Ovary (tissue), 9 donors: ENCODE results near the gene NCOA6. TPM values are rescaled to one million over a fixed set of nuclear protein-coding genes. Genes with fewer than 3 reads are reported as not detected.

ENCODE experiments used
- DNase-seq, 5 donors: peaks; one replicate each; pipeline ENCODE4 v3.0.0-alpha.2; 2019 to 2020
- H3K27ac ChIP-seq, 2 donors: fragments of 200-600 bp; one replicate each; pipeline versions ENCODE4 v1.5.1 to v1.8.0; 2019 to 2022
- H3K27me3 ChIP-seq: fragments of 200-600 bp; one replicate; pipeline ENCODE4 v1.8.0; 2022
- H3K36me3 ChIP-seq: fragments of 200-600 bp; sonication (generic); one replicate; pipeline ENCODE4 v1.5.1; 2019
- H3K4me1 ChIP-seq: one replicate; pipeline ENCODE4 v1.8.1; 2013; ENCODE audit warnings: mild to moderate bottlenecking, moderate library complexity; ENCODE audit not compliant: insufficient read depth
- H3K4me3 ChIP-seq: fragments of 200-600 bp; sonication (generic); one replicate; pipeline ENCODE4 v1.5.1; 2017
- H3K9me3 ChIP-seq, 2 donors: fragments of 200-600 bp in 1 of 2; sonication (generic) in 1 of 2; one replicate each; pipeline versions ENCODE4 v1.5.1 to v1.8.1; 2013 to 2019; ENCODE audit warnings: mild to moderate bottlenecking in 1 of 2, moderate library complexity in 1 of 2
- CTCF ChIP-seq, 3 donors: fragments of 450-650 bp in 2 of 3; fragments of 200-600 bp in 1 of 3; IDR thresholded peaks; one replicate each; pipeline versions ENCODE4 v1.5.1 to v1.8.0; 2016 to 2022; ENCODE audit warnings: antibody characterized with exemption in 3 of 3, mild to moderate bottlenecking in 1 of 3
- EP300 ChIP-seq: sonication (generic); formaldehyde crosslinking; IDR thresholded peaks from one replicate; pipeline ENCODE4 v1.6.1; 2017; ENCODE audit warnings: antibody characterized with exemption
- POLR2A ChIP-seq: fragments of 450-650 bp; IDR thresholded peaks from one replicate; pipeline ENCODE4 v1.6.1; 2017; ENCODE audit warnings: antibody characterized with exemption, mild to moderate bottlenecking, moderate library complexity
- WGBS, 3 donors: extraction: QIAGEN DNeasy Blood & Tissue Kit in 1 of 3; methylation state at CpG; one replicate each; pipeline versions ENCODE4 v1.1.5 to v1.1.7; 2013 to 2017; 5-methylcytosine and 5-hydroxymethylcytosine counted together
- intact Hi-C, 4 donors: fragments of 100-400 bp; cut with DNase I; formaldehyde crosslinking; loops; one replicate each; pipeline versions ENCODE4 v1.11.0 to v1.15.1; 2022 to 2023
- polyA plus RNA-seq, 2 donors: library from polyadenylated mRNA; stranded (reverse); fragments of 200-250 nt in 1 of 2; fragments of 350-450 nt in 1 of 2; fragmentation: Illumina TruSeq in 1 of 2; extraction: RNeasy Lipid Tissue Mini Kit (QIAGEN cat#74804) in 1 of 2; gene quantifications; one replicate each; pipeline ENCODE4 v1.2.3, GENCODE V29; 2013 to 2014
- total RNA-seq, 7 donors: library from RNA; depleted of rRNA in 2 of 7; stranded (reverse); fragments of >200 nt in 2 of 7; fragmentation: NEBNext Ultra II Directional in 3 of 7; extraction: Animal tissue kit (Norgen Biotek cat#: 25700) in 3 of 7; gene quantifications; one replicate each; pipeline versions ENCODE4 v1.1.0 to v1.2.4, GENCODE V29; 2016 to 2023
- donor health status: DM: no; HTN: no; CAD: no; lungs with moderate emphysema.
- donor health status: DM: no; HTN: no; CAD: no.
- donor health status: Bipolar disorder and iron deficiency.
- donor health status: DM: yes; HTN: yes; CAD: no.
- donor health status: DM: no; HTN: no; CAD: no.
- donor health status: DM: yes; HTN: yes; CAD: no.

The NCOA6 gene
- total and polyA plus RNA-seq, 9 donors, result 10.5 to 31.7 (median 23.9) TPM

- TF ChIP-seq EP300 (no peak), POLR2A (no peak), CTCF (IDR thresholded peaks at IDR 0.05) (no peak)
- DNase-seq, result no peak
- intact Hi-C loops, result loop anchor here in 2 of 4 donors (10.0 kb wide), 2 partner anchors 168 to 388 kb away; no protein-coding TSS in a partner anchor
- H3K4me1 ChIP-seq, result peaks cover 3% of the 10 kb centered on the region
- H3K27me3 ChIP-seq, result no peaks in the 10 kb centered on the region
- no peaks in the 10 kb centered on the region for H3K36me3 ChIP-seq
- WGBS, 3 donors, result 29 to 38% (median 29%) methylated on average over 3 of the region's 3 CpGs
- no peak overlapping the region for H3K4me3 ChIP-seq
- no peak overlapping the region for H3K27ac ChIP-seq
- H3K9me3 ChIP-seq, result no peaks in the 10 kb centered on the region
Measured at GRCh38 chr20:34703061-34703423, 122.4 kb downstream of the NCOA6 start.

GRCh38 chr20:34701405-34702085, 123.9 kb downstream of the NCOA6 start:
- no peak for DNase-seq
- WGBS, 3 donors, result 70 to 81% (median 75%) methylated on average over 6 of the region's 6 CpGs
- H3K4me1 ChIP-seq, result peaks cover 3% of the 10 kb centered on the region
- no peaks in the 10 kb centered on the region for H3K9me3 ChIP-seq
- intact Hi-C loops, result loop anchor here in 2 of 4 donors (10.0 kb wide), 2 partner anchors 167 to 387 kb away; no protein-coding TSS in a partner anchor
- H3K36me3 ChIP-seq, result no peaks in the 10 kb centered on the region
- H3K27ac ChIP-seq, result no peak overlapping the region
- H3K4me3 ChIP-seq, result no peak overlapping the region
- H3K27me3 ChIP-seq, result no peaks in the 10 kb centered on the region
- TF ChIP-seq EP300 (no peak), CTCF (IDR thresholded peaks at IDR 0.05) (no peak), POLR2A (no peak)

- Histone ChIP-seq H3K27ac (no peak overlapping the region), H3K36me3 (no peaks in the 10 kb centered on the region), H3K27me3 (no peaks in the 10 kb centered on the region), H3K4me3 (no peak overlapping the region), H3K9me3 (no peaks in the 10 kb centered on the region), H3K4me1 (no peaks in the 10 kb centered on the region)
- intact Hi-C loops, result no loop called here
- no peak for DNase-seq
- WGBS, 3 donors, result 36 to 54% (median 39%) methylated on average over 4 of the region's 4 CpGs
- TF ChIP-seq CTCF (IDR thresholded peaks at IDR 0.05) (no peak), EP300 (no peak), POLR2A (no peak)
Measured at GRCh38 chr20:34693414-34693813, 132.0 kb downstream of the NCOA6 start.

GRCh38 chr20:34691838-34692237, 133.6 kb downstream of the NCOA6 start:
- intact Hi-C loops, result no loop called here
- H3K4me3 ChIP-seq, result no peak overlapping the region
- no peak overlapping the region for H3K27ac ChIP-seq
- no peaks in the 10 kb centered on the region for H3K36me3 ChIP-seq
- DNase-seq, result no peak
- no peaks in the 10 kb centered on the region for H3K9me3 ChIP-seq
- H3K4me1 ChIP-seq, result no peaks in the 10 kb centered on the region
- WGBS, 3 donors, result 66 to 73% (median 69%) methylated on average over 3 of the region's 3 CpGs
- no peak for TF ChIP-seq CTCF (IDR thresholded peaks at IDR 0.05)
- TF ChIP-seq EP300, result no peak
- TF ChIP-seq POLR2A, result no peak
- H3K27me3 ChIP-seq, result no peaks in the 10 kb centered on the region
